Ovary (tissue), 9 donors: ENCODE results near the gene HLA-DQA1. TPM values are rescaled to one million over a fixed set of nuclear protein-coding genes. Genes with fewer than 3 reads are reported as not detected.
"Not testable (repeated sequence)": the region's sequence is repeated elsewhere in the genome, so short reads cannot be mapped to it uniquely, and the experiment has no call there.

Experiments
- DNase-seq, 5 donors: peaks; one replicate each; pipeline ENCODE4 v3.0.0-alpha.2; 2019 to 2020
- H3K27ac ChIP-seq, 2 donors: fragments of 200-600 bp; one replicate each; pipeline versions ENCODE4 v1.5.1 to v1.8.0; 2019 to 2022
- H3K27me3 ChIP-seq: fragments of 200-600 bp; one replicate; pipeline ENCODE4 v1.8.0; 2022
- H3K36me3 ChIP-seq: fragments of 200-600 bp; sonication (generic); one replicate; pipeline ENCODE4 v1.5.1; 2019
- H3K4me1 ChIP-seq: one replicate; pipeline ENCODE4 v1.8.1; 2013; ENCODE audit warnings: mild to moderate bottlenecking, moderate library complexity; ENCODE audit not compliant: insufficient read depth
- H3K4me3 ChIP-seq: fragments of 200-600 bp; sonication (generic); one replicate; pipeline ENCODE4 v1.5.1; 2017
- H3K9me3 ChIP-seq, 2 donors: fragments of 200-600 bp in 1 of 2; sonication (generic) in 1 of 2; one replicate each; pipeline versions ENCODE4 v1.5.1 to v1.8.1; 2013 to 2019; ENCODE audit warnings: mild to moderate bottlenecking in 1 of 2, moderate library complexity in 1 of 2
- CTCF ChIP-seq, 3 donors: fragments of 450-650 bp in 2 of 3; fragments of 200-600 bp in 1 of 3; IDR thresholded peaks; one replicate each; pipeline versions ENCODE4 v1.5.1 to v1.8.0; 2016 to 2022; ENCODE audit warnings: antibody characterized with exemption in 3 of 3, mild to moderate bottlenecking in 1 of 3
- EP300 ChIP-seq: sonication (generic); formaldehyde crosslinking; IDR thresholded peaks from one replicate; pipeline ENCODE4 v1.6.1; 2017; ENCODE audit warnings: antibody characterized with exemption
- POLR2A ChIP-seq: fragments of 450-650 bp; IDR thresholded peaks from one replicate; pipeline ENCODE4 v1.6.1; 2017; ENCODE audit warnings: antibody characterized with exemption, mild to moderate bottlenecking, moderate library complexity
- WGBS, 3 donors: extraction: QIAGEN DNeasy Blood & Tissue Kit in 1 of 3; methylation state at CpG; one replicate each; pipeline versions ENCODE4 v1.1.5 to v1.1.7; 2013 to 2017; 5-methylcytosine and 5-hydroxymethylcytosine counted together
- intact Hi-C, 4 donors: fragments of 100-400 bp; cut with DNase I; formaldehyde crosslinking; loops; one replicate each; pipeline versions ENCODE4 v1.11.0 to v1.15.1; 2022 to 2023
- polyA plus RNA-seq, 2 donors: library from polyadenylated mRNA; stranded (reverse); fragments of 200-250 nt in 1 of 2; fragments of 350-450 nt in 1 of 2; fragmentation: Illumina TruSeq in 1 of 2; extraction: RNeasy Lipid Tissue Mini Kit (QIAGEN cat#74804) in 1 of 2; gene quantifications; one replicate each; pipeline ENCODE4 v1.2.3, GENCODE V29; 2013 to 2014
- total RNA-seq, 7 donors: library from RNA; depleted of rRNA in 2 of 7; stranded (reverse); fragments of >200 nt in 2 of 7; fragmentation: NEBNext Ultra II Directional in 3 of 7; extraction: Animal tissue kit (Norgen Biotek cat#: 25700) in 3 of 7; gene quantifications; one replicate each; pipeline versions ENCODE4 v1.1.0 to v1.2.4, GENCODE V29; 2016 to 2023
- donor health status: DM: no; HTN: no; CAD: no; lungs with moderate emphysema.
- donor health status: DM: no; HTN: no; CAD: no.
- donor health status: Bipolar disorder and iron deficiency.
- donor health status: DM: yes; HTN: yes; CAD: no.
- donor health status: DM: no; HTN: no; CAD: no.
- donor health status: DM: yes; HTN: yes; CAD: no.

HLA-DQA1 gene
- total and polyA plus RNA-seq, 9 donors = 0.72 to 44.8 (median 10.8) TPM

GRCh38 chr6:32655203-32655710 lies 18.1 kb downstream of the HLA-DQA1 start:
- DNase-seq = no peak
- intact Hi-C loops = no loop called here
- Histone ChIP-seq H3K4me3 (no peak overlapping the region), H3K9me3 (no peaks in the 10 kb centered on the region), H3K4me1 (no peaks in the 10 kb centered on the region), H3K27me3 (no peaks in the 10 kb centered on the region), H3K27ac (no peak overlapping the region), H3K36me3 (no peaks in the 10 kb centered on the region)
- no peak for TF ChIP-seq POLR2A
- no peak for TF ChIP-seq EP300
- TF ChIP-seq CTCF (IDR thresholded peaks at IDR 0.05) = no peak
- 2 to 87% (median 58%) methylated on average over 2 of the region's 2 CpGs for WGBS, 3 donors

GRCh38 chr6:32657329-32657728 lies 20.1 kb downstream of the HLA-DQA1 start:
- H3K27ac ChIP-seq, H3K9me3 ChIP-seq, H3K36me3 ChIP-seq, H3K4me1 ChIP-seq, intact Hi-C loops, DNase-seq, H3K27me3 ChIP-seq, H3K4me3 ChIP-seq: not testable (repeated sequence)
- 34 to 100% methylated on average over 1 to 5 of the region's 6 CpGs; no CpG with 5 or more reads in 1 of the 3 donors for WGBS, 3 donors

GRCh38 chr6:32657819-32658218 lies 20.6 kb downstream of the HLA-DQA1 start:
- H3K27ac ChIP-seq, H3K4me3 ChIP-seq, H3K9me3 ChIP-seq, DNase-seq, H3K4me1 ChIP-seq, H3K36me3 ChIP-seq, intact Hi-C loops, H3K27me3 ChIP-seq: not testable (repeated sequence)

- no peaks in the 10 kb centered on the region for H3K36me3 ChIP-seq
- no peaks in the 10 kb centered on the region for H3K9me3 ChIP-seq
- no peak for DNase-seq
- no peaks in the 10 kb centered on the region for H3K4me1 ChIP-seq
- 40 to 69% (median 59%) methylated on average over 6 of the region's 6 CpGs for WGBS, 3 donors
- no peaks in the 10 kb centered on the region for H3K27me3 ChIP-seq
- intact Hi-C loops = no loop called here
- TF ChIP-seq EP300 (no peak), CTCF (IDR thresholded peaks at IDR 0.05) (no peak), POLR2A (no peak)
- no peak overlapping the region for H3K4me3 ChIP-seq
- H3K27ac ChIP-seq = no peak overlapping the region
These were observed 21.2 kb downstream of the HLA-DQA1 start for GRCh38 chr6:32658268-32658897.

- no peak overlapping the region for H3K4me3 ChIP-seq
- WGBS, 3 donors = 33 to 48% (median 40%) methylated on average over 4 of the region's 4 CpGs
- TF ChIP-seq CTCF (IDR thresholded peaks at IDR 0.05) (no peak), EP300 (no peak), POLR2A (no peak)
These were observed 22.8 kb downstream of the HLA-DQA1 start for GRCh38 chr6:32659856-32660595.

More at GRCh38 chr6:32659856-32660595, 22.8 kb downstream of the HLA-DQA1 start:
- intact Hi-C loops = no loop called here
- H3K27me3 ChIP-seq = no peaks in the 10 kb centered on the region
- no peak for DNase-seq
- no peaks in the 10 kb centered on the region for H3K9me3 ChIP-seq
- peaks cover 3% of the 10 kb centered on the region for H3K4me1 ChIP-seq
- no peaks in the 10 kb centered on the region for H3K36me3 ChIP-seq
- H3K27ac ChIP-seq = no peak overlapping the region
